Measurements from ENCODE around the gene RIOX2.

RIOX2 gene

GRCh38 chr3:97999994-98000393 lies 27.8 kb upstream of the RIOX2 start:
- no peak for DNase-seq (ENCODE audit: low read depth in 1 of 2, low spot score in 1 of 2)
- no peak overlapping the region for H3K4me3 ChIP-seq (replicated peaks; ENCODE audit: insufficient read depth, low read length)
- H3K27ac ChIP-seq (replicated peaks) = no peak overlapping the region
- H3K27me3 ChIP-seq (ENCODE audit: insufficient read depth, poor library complexity, severe bottlenecking) = no peaks in the 10 kb centered on the region
- TF ChIP-seq GABPA (IDR thresholded peaks at IDR 0.05; ENCODE audit: low read depth) = no peak
- no peak for TF ChIP-seq POLR2AphosphoS5 (IDR thresholded peaks at IDR 0.05; ENCODE audit: low read depth)
- no peak for TF ChIP-seq REST (IDR thresholded peaks at IDR 0.05; ENCODE audit: insufficient replicate concordance, low read depth)
- TF ChIP-seq SPI1 (IDR thresholded peaks at IDR 0.05; ENCODE audit: borderline replicate concordance, low read depth) = no peak
- TF ChIP-seq CTCF (IDR thresholded peaks at IDR 0.05; ENCODE audit: insufficient read depth, low read length) = no peak

- no peak for TF ChIP-seq POLR2AphosphoS5 (IDR thresholded peaks at IDR 0.05; ENCODE audit: low read depth)
- Histone ChIP-seq H3K27me3 (ENCODE audit: insufficient read depth, poor library complexity, severe bottlenecking) (no peaks in the 10 kb centered on the region), H3K4me3 (replicated peaks; ENCODE audit: insufficient read depth, low read length) (no peak overlapping the region), H3K27ac (replicated peaks) (no peak overlapping the region)
- DNase-seq (ENCODE audit: low read depth in 1 of 2, low spot score in 1 of 2) = no peak
Measured at GRCh38 chr3:97999103-97999502, 26.9 kb upstream of the RIOX2 start.

GRCh38 chr3:97996988-97997387 lies 24.8 kb upstream of the RIOX2 start:
- no peaks in the 10 kb centered on the region for H3K27me3 ChIP-seq (ENCODE audit: insufficient read depth, poor library complexity, severe bottlenecking)
- no peak for DNase-seq (ENCODE audit: low read depth in 1 of 2, low spot score in 1 of 2)
- no peak for TF ChIP-seq POLR2AphosphoS5 (IDR thresholded peaks at IDR 0.05; ENCODE audit: low read depth)
- no peak for TF ChIP-seq CTCF (IDR thresholded peaks at IDR 0.05; ENCODE audit: insufficient read depth, low read length)
- no peak for TF ChIP-seq GABPA (IDR thresholded peaks at IDR 0.05; ENCODE audit: low read depth)
- no peak for TF ChIP-seq SPI1 (IDR thresholded peaks at IDR 0.05; ENCODE audit: borderline replicate concordance, low read depth)
- H3K27ac ChIP-seq (replicated peaks) = no peak overlapping the region
- H3K4me3 ChIP-seq (replicated peaks; ENCODE audit: insufficient read depth, low read length) = no peak overlapping the region

- Histone ChIP-seq H3K27ac (replicated peaks) (no peak overlapping the region), H3K27me3 (ENCODE audit: insufficient read depth, poor library complexity, severe bottlenecking) (no peaks in the 10 kb centered on the region), H3K4me3 (replicated peaks; ENCODE audit: insufficient read depth, low read length) (no peak overlapping the region)
- TF ChIP-seq POLR2AphosphoS5 (IDR thresholded peaks at IDR 0.05; ENCODE audit: low read depth) = no peak
- TF ChIP-seq SPI1 (IDR thresholded peaks at IDR 0.05; ENCODE audit: borderline replicate concordance, low read depth) = no peak
- no peak for TF ChIP-seq CTCF (IDR thresholded peaks at IDR 0.05; ENCODE audit: insufficient read depth, low read length)
- no peak for TF ChIP-seq REST (IDR thresholded peaks at IDR 0.05; ENCODE audit: insufficient replicate concordance, low read depth)
- TF ChIP-seq GABPA (IDR thresholded peaks at IDR 0.05; ENCODE audit: low read depth) = no peak
- no peak for DNase-seq (ENCODE audit: low read depth in 1 of 2, low spot score in 1 of 2)
Measured at GRCh38 chr3:97994328-97994945, 22.2 kb upstream of the RIOX2 start.
